ENCODE results near the gene PDGFA.

DNA sequence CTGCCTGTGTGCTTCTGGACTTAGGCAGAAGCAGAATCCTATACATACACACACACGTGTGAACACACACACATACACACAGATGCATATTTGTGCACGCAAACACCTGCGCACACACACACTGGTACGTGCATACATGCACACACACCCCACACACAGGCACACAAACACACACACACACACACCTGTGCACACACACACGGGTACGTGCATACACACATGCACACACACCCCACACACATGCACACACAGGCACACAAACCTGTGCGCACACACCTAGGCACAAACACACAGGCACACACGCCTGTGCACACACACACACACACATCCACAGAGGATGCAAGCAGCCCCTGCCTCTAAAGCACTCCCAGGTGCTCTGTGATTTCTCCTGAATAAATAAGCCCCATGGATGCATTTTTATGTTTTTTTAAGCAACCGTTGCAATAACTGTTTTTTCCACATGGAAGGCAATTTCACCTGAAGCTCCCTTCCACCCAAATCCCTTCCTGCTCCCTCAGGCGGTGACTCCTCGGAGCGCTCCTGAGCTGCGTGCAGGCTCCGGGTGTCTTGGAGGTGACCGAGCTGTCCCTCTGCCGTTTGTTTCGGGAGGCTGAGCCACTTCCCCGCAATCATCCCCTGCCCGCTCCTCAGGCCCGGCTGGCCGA lies 41.5 kb upstream of the PDGFA start:
- TF ChIP-seq EZH2phosphoT487 (IDR thresholded peaks at IDR 0.05; ENCODE audit: insufficient read depth, low read depth) (no peak), EZH2 (IDR thresholded peaks at IDR 0.05; ENCODE audit: insufficient read depth, poor library complexity, severe bottlenecking) (no peak)

Measured in GM23248 (cell line).